K562 (cell line): Measurements from ENCODE around the gene ZEB2. TPM values are rescaled to one million over a fixed set of nuclear protein-coding genes. Genes with fewer than 3 reads are reported as not detected.

Experiments used
- ATF7 ChIP-seq: fragments of 450-650 bp; IDR thresholded peaks from 2 replicates; pipeline ENCODE4 v1.7.1; 2014; ENCODE audit warnings: mild to moderate bottlenecking, moderate library complexity
- CTBP1 ChIP-seq: fragments of 450-650 bp; IDR thresholded peaks from 2 replicates; pipeline ENCODE4 v1.6.1; 2016; ENCODE audit warnings: borderline replicate concordance
- GABPB1 ChIP-seq: sonication (generic); formaldehyde crosslinking; IDR thresholded peaks from 2 replicates; pipeline ENCODE4 v1.8.0; 2022; ENCODE audit warnings: mild to moderate bottlenecking, missing genetic modification reagents
- ILF3 ChIP-seq: fragments of 450-650 bp; IDR thresholded peaks from 2 replicates; pipeline ENCODE4 v1.6.1; 2018; ENCODE audit warnings: antibody characterized with exemption, mild to moderate bottlenecking, moderate library complexity, borderline replicate concordance
- IRF1 ChIP-seq: sonication (generic); formaldehyde crosslinking; IDR thresholded peaks from 2 replicates; pipeline ENCODE4 v1.8.0; 2022; ENCODE audit warnings: missing genetic modification reagents, mild to moderate bottlenecking, borderline replicate concordance
- NEUROD1 ChIP-seq: fragments of 150-350 bp; IDR thresholded peaks from 2 replicates; pipeline ENCODE4 v1.6.1; 2014; ENCODE audit warnings: borderline replicate concordance, low read length, low read depth; ENCODE audit not compliant: partially characterized antibody
- RAD51 ChIP-seq: fragments of 450-650 bp; IDR thresholded peaks from 2 replicates; pipeline ENCODE4 v1.7.1; 2016; ENCODE audit warnings: low read depth, mild to moderate bottlenecking, borderline replicate concordance
- RBM34 ChIP-seq: fragments of 200-400 bp; formaldehyde crosslinking; IDR thresholded peaks from 2 replicates; pipeline ENCODE4 v1.6.1; 2018; ENCODE audit warnings: low read length, borderline replicate concordance; ENCODE audit not compliant: insufficient read depth
- RHOXF2B ChIP-seq: fragments of 250-450 bp; sonication (Bioruptor Pico); conservative IDR thresholded peaks from 2 replicates; pipeline ENCODE4 v1.5.1; 2021
- SNRNP70 ChIP-seq: fragments of 200-400 bp; formaldehyde crosslinking; optimal IDR thresholded peaks from 2 replicates; pipeline ENCODE3; 2017; ENCODE audit warnings: low read depth, low read length
- TAL1 ChIP-seq: fragments of 450-650 bp; IDR thresholded peaks from 2 replicates; pipeline ENCODE4 v1.6.1; 2016; ENCODE audit warnings: mild to moderate bottlenecking
- TEAD4 ChIP-seq, 2 experiments: sonication (generic) in 1 of 2; formaldehyde crosslinking in 1 of 2; IDR thresholded peaks; 2 replicates each; pipeline versions ENCODE4 v1.6.1 to v1.8.0; 2012 to 2022; ENCODE audit warnings: borderline replicate concordance in 1 of 2, inconsistent platforms in 1 of 2, low read length in 1 of 2, mild to moderate bottlenecking in 1 of 2, missing genetic modification reagents in 1 of 2
- TFAM ChIP-seq: fragments of 250-450 bp; sonication (Bioruptor Pico); conservative IDR thresholded peaks from 2 replicates; pipeline ENCODE4 v1.5.0; 2021; ENCODE audit warnings: mild to moderate bottlenecking, moderate library complexity
- USF1 ChIP-seq: sonication (generic); formaldehyde crosslinking; IDR thresholded peaks from 2 replicates; pipeline ENCODE4 v1.9.0; 2022; ENCODE audit warnings: mild to moderate bottlenecking, missing genetic modification reagents
- ZNF395 ChIP-seq: fragments of 200-800 bp; sonication (Bioruptor generic); IDR thresholded peaks from 2 replicates; pipeline ENCODE4 v1.6.1; 2017; ENCODE audit warnings: missing genetic modification characterization, missing compliant biosample characterization
- ZNF407 ChIP-seq: fragments of 450-650 bp; IDR thresholded peaks from 2 replicates; pipeline ENCODE4 v1.6.1; 2016; ENCODE audit warnings: low read depth
- ZNF668 ChIP-seq: fragments of 250-450 bp; sonication (Bioruptor Pico); IDR thresholded peaks from 2 replicates; pipeline ENCODE4 v1.8.0; 2022; ENCODE audit warnings: mild to moderate bottlenecking, inconsistent platforms
- ZNF699 ChIP-seq: fragments of 250-450 bp; sonication (Bioruptor Pico); IDR thresholded peaks from 2 replicates; pipeline ENCODE4 v1.8.0; 2021; ENCODE audit warnings: mild to moderate bottlenecking, moderate library complexity; ENCODE audit not compliant: insufficient replicate concordance
- ZNF717 ChIP-seq: fragments of 250-450 bp; sonication (Bioruptor Pico); IDR thresholded peaks from 2 replicates; pipeline ENCODE4 v1.5.0; 2021
- polyA plus RNA-seq, 8 experiments: library from polyadenylated mRNA; depleted of rRNA in 4 of 8; stranded (reverse) in 5 of 8; unstranded in 3 of 8; fragments of >200 nt; fragmentation: Nextera tagmentation in 2 of 8; fragmentation: Illumina TruSeq in 1 of 8; extraction: Ambion mirVana in 2 of 8; extraction: Trizol in 1 of 8; gene quantifications; 2 replicates each; pipeline versions ENCODE4 v1.2.1 to v1.2.3, GENCODE V29; 2011 to 2014; ENCODE audit warnings: inconsistent platforms in 1 of 8, missing spikeins in 1 of 8
- total RNA-seq, 7 experiments: library from RNA; depleted of rRNA in 6 of 7; stranded (reverse); fragments of >200 nt in 6 of 7; fragmentation: Illumina TruSeq in 2 of 7; extraction: Trizol in 2 of 7; gene quantifications; 2 replicates each; pipeline versions ENCODE4 v1.2.1 to v1.2.3, GENCODE V29; 2011 to 2021; ENCODE audit warnings: low replicate concordance in 1 of 7

ZEB2 gene
- total and polyA plus RNA-seq, 9 of the 15 experiments (the other 6 are each of a cell fraction or from before 2014, with no cell fraction given) = 15.1 to 113 (median 72.3) TPM

DNA sequence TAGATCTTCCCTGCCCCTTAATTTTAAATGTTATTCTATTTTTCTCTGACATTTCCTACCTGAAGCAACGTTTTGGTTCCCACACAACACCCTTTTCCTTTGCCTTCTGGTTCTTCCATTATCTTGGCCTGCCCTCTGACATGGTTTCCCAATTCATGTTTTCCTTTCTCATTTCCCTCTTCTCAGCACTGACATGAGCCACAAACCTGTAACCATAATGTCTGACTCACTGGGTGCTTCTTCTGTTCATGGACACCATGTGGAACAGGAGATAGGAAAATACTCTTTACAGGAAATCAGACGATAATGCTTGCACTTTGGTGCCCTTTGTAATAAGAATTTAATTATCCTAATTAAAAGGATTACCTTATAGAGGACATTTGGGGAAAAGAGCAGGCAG, 142.0 kb downstream of the ZEB2 start (continued):
- TF ChIP-seq TAL1 (peak; percentile 27), ZNF717 (CRISPR knock-in tag) (no peak), RBM34 (no peak), TFAM (CRISPR knock-in tag) (no peak), GABPB1 (CRISPR knock-in tag) (no peak), ZNF668 (CRISPR knock-in tag) (no peak), ZNF395 (CRISPR knock-in tag) (0 out of 2 replicates have a peak, but pooled peaks have one; percentile 16), ATF7 (no peak), ZNF407 (no peak), RHOXF2B (no peak), ILF3 (no peak), NEUROD1 (no peak), CTBP1 (no peak), TEAD4 (IDR thresholded peaks at IDR 0.05; ENCODE audit: low read length) (peak; percentile 70; the same call in 1 of the 2 replicates), TEAD4 (CRISPR knock-in tag; IDR thresholded peaks at IDR 0.05; ENCODE audit: borderline replicate concordance) (no peak), IRF1 (CRISPR knock-in tag) (no peak), SNRNP70 (no peak), RAD51 (no peak), ZNF699 (CRISPR knock-in tag) (no peak), USF1 (CRISPR knock-in tag) (no peak)
